DOHH2 (cell line): ENCODE results near the gene DISP2.

Source experiments
- H3F3A ChIP-seq: fragments of 200-600 bp; sonication (generic), shearing (Covaris generic); 2 replicates; pipeline ENCODE4 v1.6.0; 2016; ENCODE audit warnings: antibody characterized with exemption, mild to moderate bottlenecking; ENCODE audit not compliant: control insufficient read depth, insufficient read depth
- H3K27ac ChIP-seq: fragments of 200-600 bp; sonication (generic); 2 replicates; pipeline ENCODE4 v1.5.1; 2014; ENCODE audit warnings: low read depth, mild to moderate bottlenecking, low read length, moderate library complexity
- H3K27me3 ChIP-seq: fragments of 200-600 bp; sonication (generic); 2 replicates; pipeline ENCODE4 v1.6.1; 2014; ENCODE audit warnings: mild to moderate bottlenecking, low read length, mixed read lengths; ENCODE audit not compliant: control insufficient read depth
- H3K36me3 ChIP-seq: fragments of 200-600 bp; sonication (generic); 2 replicates; pipeline ENCODE4 v1.6.1; 2014; ENCODE audit warnings: mild to moderate bottlenecking, low read length, moderate library complexity, mixed read lengths; ENCODE audit not compliant: control insufficient read depth
- H3K4me1 ChIP-seq: fragments of 200-600 bp; sonication (generic); 2 replicates; pipeline ENCODE4 v1.6.1; 2014; ENCODE audit warnings: mild to moderate bottlenecking, low read length, mixed read lengths; ENCODE audit not compliant: control insufficient read depth
- H3K4me2 ChIP-seq: fragments of 200-600 bp; sonication (generic); 2 replicates; pipeline ENCODE4 v1.6.0; 2014; ENCODE audit warnings: mild to moderate bottlenecking, low read length, moderate library complexity
- H3K4me3 ChIP-seq: fragments of 200-600 bp; sonication (generic); 2 replicates; pipeline ENCODE4 v1.5.1; 2014; ENCODE audit warnings: mild to moderate bottlenecking, low read length, mixed read lengths
- H3K79me2 ChIP-seq: fragments of 200-600 bp; sonication (generic); 2 replicates; pipeline ENCODE4 v1.6.1; 2014; ENCODE audit warnings: mild to moderate bottlenecking, low read length, mixed read lengths; ENCODE audit not compliant: control insufficient read depth
- H3K9me2 ChIP-seq: fragments of 200-600 bp; sonication (generic); replicated peaks from 2 replicates; pipeline ENCODE4 v1.6.1; 2014; ENCODE audit warnings: mild to moderate bottlenecking, low read length, mixed read lengths; ENCODE audit not compliant: control insufficient read depth
- H3K9me3 ChIP-seq: fragments of 200-600 bp; sonication (generic); 2 replicates; pipeline ENCODE4 v1.6.1; 2014; ENCODE audit warnings: antibody characterized with exemption, low read length, mixed read lengths; ENCODE audit not compliant: control insufficient read depth, insufficient read depth
- H4K20me1 ChIP-seq: fragments of 200-600 bp; sonication (generic); 2 replicates; pipeline ENCODE4 v1.6.0; 2014; ENCODE audit warnings: low read depth, mild to moderate bottlenecking, antibody characterized with exemption, low read length, moderate library complexity; ENCODE audit not compliant: control insufficient read depth, insufficient read depth
- CTCF ChIP-seq: fragments of 200-600 bp; sonication (generic); IDR thresholded peaks from one replicate; pipeline ENCODE4 v1.5.1; 2014; ENCODE audit warnings: antibody characterized with exemption, mild to moderate bottlenecking, low read depth, low read length; ENCODE audit not compliant: poor library complexity, severe bottlenecking
- EZH2phosphoT487 ChIP-seq: fragments of 200-600 bp; sonication (generic); IDR thresholded peaks from 2 replicates; pipeline ENCODE4 v1.6.1; 2017; ENCODE audit warnings: borderline replicate concordance, mild to moderate bottlenecking, antibody characterized with exemption, low read length, moderate library complexity, mixed read lengths

Gene DISP2

GRCh38 chr15:40334541-40334940, 23.5 kb upstream of the DISP2 start:
- no peaks in the 10 kb centered on the region for H3K36me3 ChIP-seq
- no peaks in the 10 kb centered on the region for H3K9me3 ChIP-seq
- H3K4me2 ChIP-seq: peak overlapping the region; percentile 19
- TF ChIP-seq CTCF: no peak
- no peak for TF ChIP-seq EZH2phosphoT487
- no peaks in the 10 kb centered on the region for H3K27me3 ChIP-seq
- H3K79me2 ChIP-seq: no peaks in the 10 kb centered on the region
- no peak overlapping the region for H3K4me3 ChIP-seq
- H4K20me1 ChIP-seq: no peaks in the 10 kb centered on the region
- no peak overlapping the region for H3K27ac ChIP-seq
- H3K9me2 ChIP-seq: no peaks in the 10 kb centered on the region
- peaks cover 22% of the 10 kb centered on the region for H3K4me1 ChIP-seq
- H3F3A ChIP-seq: no peaks in the 10 kb centered on the region

GRCh38 chr15:40334941-40335795, 22.9 kb upstream of the DISP2 start:
- Histone ChIP-seq H3K4me2 (no peak overlapping the region), H3K4me3 (no peak overlapping the region)
- no peak for TF ChIP-seq EZH2phosphoT487
- no peak for TF ChIP-seq CTCF

GRCh38 chr15:40335938-40336743, 21.9 kb upstream of the DISP2 start:
- H3K27ac ChIP-seq: no peak overlapping the region
- no peaks in the 10 kb centered on the region for H3F3A ChIP-seq
- H4K20me1 ChIP-seq: no peaks in the 10 kb centered on the region
- no peaks in the 10 kb centered on the region for H3K9me2 ChIP-seq
- H3K9me3 ChIP-seq: no peaks in the 10 kb centered on the region
- no peaks in the 10 kb centered on the region for H3K36me3 ChIP-seq
- H3K4me3 ChIP-seq: no peak overlapping the region
- H3K4me2 ChIP-seq: 0 out of 2 replicates have a peak overlapping the region, but pooled peaks have one; percentile 28
- TF ChIP-seq CTCF (no peak), EZH2phosphoT487 (no peak)
- no peaks in the 10 kb centered on the region for H3K27me3 ChIP-seq
- peaks cover 22% of the 10 kb centered on the region for H3K4me1 ChIP-seq
- no peaks in the 10 kb centered on the region for H3K79me2 ChIP-seq

More at GRCh38 chr15:40334941-40335795, 22.9 kb upstream of the DISP2 start:
- Histone ChIP-seq H3F3A (no peaks in the 10 kb centered on the region), H3K27ac (no peak overlapping the region), H3K9me2 (no peaks in the 10 kb centered on the region), H3K9me3 (no peaks in the 10 kb centered on the region), H3K79me2 (no peaks in the 10 kb centered on the region), H3K4me1 (peaks cover 22% of the 10 kb centered on the region), H3K36me3 (no peaks in the 10 kb centered on the region), H3K27me3 (no peaks in the 10 kb centered on the region), H4K20me1 (no peaks in the 10 kb centered on the region)
